Immature natural killer cell (primary cell): ENCODE data around the gene ADGRE3. TPM values are rescaled to one million over a fixed set of nuclear protein-coding genes. Genes with fewer than 3 reads are reported as not detected.

ENCODE experiments used
- DNase-seq, 3 donors: peaks; one replicate each; pipeline ENCODE4 v3.0.0; 2022; ENCODE audit warnings: mixed read lengths in 1 of 3
- H3K27ac Mint-ChIP-seq, 6 donors: one replicate each; pipeline ENCODE4 v1.8.0; 2020; ENCODE audit warnings: mixed read lengths in 6 of 6, mild to moderate bottlenecking in 5 of 6, inconsistent platforms in 4 of 6, moderate library complexity in 3 of 6
- H3K27me3 Mint-ChIP-seq, 3 donors: one replicate each; pipeline ENCODE4 v1.8.0; 2020 to 2021; ENCODE audit warnings: low read depth in 3 of 3, mild to moderate bottlenecking in 3 of 3, mixed read lengths in 3 of 3, moderate library complexity in 3 of 3, inconsistent platforms in 1 of 3
- H3K36me3 Mint-ChIP-seq, 3 donors: one replicate each; pipeline ENCODE4 v1.8.0; 2020; ENCODE audit warnings: mixed read lengths in 3 of 3, inconsistent platforms in 2 of 3, mild to moderate bottlenecking in 2 of 3
- H3K4me1 Mint-ChIP-seq, 2 donors: one replicate each; pipeline ENCODE4 v1.8.0; 2020; ENCODE audit warnings: inconsistent platforms in 2 of 2, mild to moderate bottlenecking in 2 of 2, mixed read lengths in 2 of 2, moderate library complexity in 1 of 2
- H3K4me3 Mint-ChIP-seq, 5 donors: one replicate each; pipeline ENCODE4 v1.8.0; 2020; ENCODE audit warnings: mild to moderate bottlenecking in 5 of 5, mixed read lengths in 5 of 5, inconsistent platforms in 3 of 5, moderate library complexity in 3 of 5
- H3K9me3 Mint-ChIP-seq, 6 donors: one replicate each; pipeline ENCODE4 v1.8.0; 2020; ENCODE audit warnings: mild to moderate bottlenecking in 6 of 6, mixed read lengths in 6 of 6, inconsistent platforms in 4 of 6, moderate library complexity in 3 of 6
- polyA plus RNA-seq, 3 donors: library from polyadenylated mRNA; unstranded; fragments of 300-500 nt; fragmentation: Illumina TruSeq; gene quantifications; one replicate each; pipeline ENCODE4 v1.2.3, GENCODE V29; 2021

ADGRE3 gene
- under 1 TPM in 1 of 3 donors, not detected in 2; 0.66 TPM for polyA plus RNA-seq

GRCh38 chr19:14674764-14675163 lies at the start of gene ADGRE3:
Gene ADGRE3, minus strand, starts transcription at chr19:14674844. Its CDS starts 74 bp downstream, at chr19:14674770.
- Mint-ChIP-seq H3K27me3 (peaks cover 2 to 20% (median 2%) of the 10 kb centered on the region in 3 donors), H3K4me3 (no peak within 1 kb of the TSS), H3K27ac (no peak within 1 kb of the TSS), H3K4me1 (peaks cover 0 to 1% of the 10 kb centered on the region in 2 donors), H3K36me3 (no peaks in the 10 kb centered on the region), H3K9me3 (peaks cover 0 to 6% (median 3%) of the 10 kb centered on the region in 6 donors)
- DNase-seq: no peak

- no peak overlapping the region for H3K4me3 Mint-ChIP-seq
- H3K36me3 Mint-ChIP-seq: peaks cover 61 to 78% (median 67%) of the 10 kb centered on the region in 3 donors
- peaks cover 54 to 93% (median 83%) of the 10 kb centered on the region in 6 donors for H3K9me3 Mint-ChIP-seq
Measured at GRCh38 chr19:14722127-14722526, 47.5 kb upstream of the ADGRE3 start.

GRCh38 chr19:14719162-14719561 lies 44.5 kb upstream of the ADGRE3 start:
- no peak for DNase-seq
- no peak overlapping the region for H3K4me3 Mint-ChIP-seq
- peaks cover 78 to 95% (median 91%) of the 10 kb centered on the region in 3 donors for H3K36me3 Mint-ChIP-seq
- H3K4me1 Mint-ChIP-seq: peaks cover 6 to 9% of the 10 kb centered on the region in 2 donors
- H3K27me3 Mint-ChIP-seq: peaks cover 0 to 5% (median 0%) of the 10 kb centered on the region in 3 donors
- H3K9me3 Mint-ChIP-seq: peaks cover 59 to 88% (median 73%) of the 10 kb centered on the region in 6 donors
- H3K27ac Mint-ChIP-seq: no peak overlapping the region

More at GRCh38 chr19:14722127-14722526, 47.5 kb upstream of the ADGRE3 start:
- peaks cover 0 to 6% (median 0%) of the 10 kb centered on the region in 3 donors for H3K27me3 Mint-ChIP-seq
- no peak for DNase-seq
- no peak overlapping the region for H3K27ac Mint-ChIP-seq
- H3K4me1 Mint-ChIP-seq: no peaks in the 10 kb centered on the region

DNA sequence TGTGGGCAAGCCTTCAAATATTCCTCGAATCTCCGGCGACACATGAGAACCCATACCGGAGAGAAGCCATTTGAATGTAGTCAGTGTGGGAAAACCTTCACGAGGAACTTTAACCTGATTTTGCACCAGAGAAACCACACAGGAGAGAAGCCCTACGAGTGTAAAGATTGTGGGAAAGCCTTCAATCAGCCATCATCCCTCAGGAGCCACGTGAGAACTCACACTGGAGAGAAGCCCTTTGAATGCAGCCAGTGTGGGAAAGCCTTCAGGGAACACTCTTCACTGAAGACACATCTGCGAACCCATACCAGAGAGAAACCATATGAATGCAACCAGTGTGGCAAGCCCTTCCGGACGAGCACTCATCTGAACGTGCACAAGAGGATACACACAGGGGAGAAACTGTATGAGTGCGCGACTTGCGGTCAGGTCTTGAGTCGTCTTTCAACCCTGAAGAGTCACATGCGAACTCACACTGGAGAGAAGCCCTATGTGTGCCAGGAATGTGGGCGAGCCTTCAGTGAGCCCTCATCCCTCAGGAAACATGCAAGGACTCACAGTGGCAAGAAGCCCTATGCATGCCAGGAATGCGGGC lies 44.0 kb upstream of the ADGRE3 start:
- peaks cover 8 to 9% of the 10 kb centered on the region in 2 donors for H3K4me1 Mint-ChIP-seq
- no peak for DNase-seq
- peaks cover 0 to 6% (median 0%) of the 10 kb centered on the region in 3 donors for H3K27me3 Mint-ChIP-seq
- H3K27ac Mint-ChIP-seq: no peak overlapping the region
- peaks cover 82 to 97% (median 96%) of the 10 kb centered on the region in 3 donors for H3K36me3 Mint-ChIP-seq
- H3K9me3 Mint-ChIP-seq: peaks cover 57 to 83% (median 72%) of the 10 kb centered on the region in 6 donors
- no peak overlapping the region for H3K4me3 Mint-ChIP-seq

DNA sequence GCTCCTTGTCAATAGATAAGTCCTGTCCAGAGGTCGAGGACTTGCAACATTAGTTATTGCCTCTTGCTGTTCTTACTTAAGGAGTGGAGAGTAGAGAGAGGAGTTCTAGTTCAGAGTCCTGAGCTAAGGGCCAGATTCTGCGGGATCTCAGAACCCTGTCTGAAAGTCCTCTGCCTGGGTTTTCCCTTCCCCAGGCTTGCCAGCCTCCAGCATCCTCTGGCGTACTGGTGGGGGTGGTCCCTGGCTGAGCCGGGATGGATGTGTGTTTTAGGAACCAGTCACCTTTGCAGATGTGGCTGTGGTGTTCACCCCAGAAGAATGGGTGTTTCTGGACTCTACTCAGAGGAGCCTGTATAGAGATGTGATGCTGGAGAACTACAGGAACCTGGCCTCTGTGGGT lies 41.2 kb upstream of the ADGRE3 start:
- Mint-ChIP-seq H3K9me3 (peaks cover 39 to 56% (median 48%) of the 10 kb centered on the region in 6 donors), H3K27me3 (peaks cover 0 to 6% (median 0%) of the 10 kb centered on the region in 3 donors), H3K4me3 (no peak overlapping the region), H3K4me1 (peaks cover 9 to 18% of the 10 kb centered on the region in 2 donors), H3K27ac (no peak overlapping the region), H3K36me3 (peaks cover 87 to 96% (median 88%) of the 10 kb centered on the region in 3 donors)
- DNase-seq: no peak

DNA sequence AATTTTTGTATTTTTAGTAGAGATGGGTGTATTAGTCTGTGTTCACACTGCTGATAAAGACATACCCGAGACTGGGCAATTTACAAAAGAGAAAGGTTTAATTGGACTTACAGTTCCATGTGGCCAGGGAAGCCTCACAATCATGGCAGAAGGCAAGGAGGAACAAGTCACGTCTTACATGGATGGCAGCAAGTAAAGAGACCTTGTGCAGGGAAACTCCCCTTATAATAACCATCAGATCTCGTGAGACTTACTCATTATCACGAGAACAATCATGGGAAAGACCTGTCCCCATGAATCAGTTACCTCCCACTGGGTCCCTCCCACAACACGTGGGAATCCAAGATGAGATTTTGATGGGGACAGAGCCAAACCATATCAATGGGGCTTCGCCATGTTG lies 29.8 kb upstream of the ADGRE3 start:
- H3K9me3 Mint-ChIP-seq: peaks cover 0 to 1% (median 0%) of the 10 kb centered on the region in 6 donors
- peak overlapping the region in 1 of 6 donors; percentile 12 for H3K27ac Mint-ChIP-seq
- DNase-seq: no peak
- peaks cover 0 to 5% (median 0%) of the 10 kb centered on the region in 3 donors for H3K27me3 Mint-ChIP-seq
- H3K4me3 Mint-ChIP-seq: no peak overlapping the region
- no peaks in the 10 kb centered on the region for H3K4me1 Mint-ChIP-seq
- H3K36me3 Mint-ChIP-seq: peaks cover 41 to 63% (median 44%) of the 10 kb centered on the region in 3 donors

- Mint-ChIP-seq H3K9me3 (peaks cover 0 to 1% (median 0%) of the 10 kb centered on the region in 6 donors), H3K4me3 (no peak overlapping the region), H3K27ac (no peak overlapping the region), H3K4me1 (no peaks in the 10 kb centered on the region), H3K36me3 (peaks cover 40 to 62% (median 43%) of the 10 kb centered on the region in 3 donors), H3K27me3 (peaks cover 0 to 5% (median 0%) of the 10 kb centered on the region in 3 donors)
- DNase-seq: no peak
Measured at GRCh38 chr19:14703833-14704232, 29.2 kb upstream of the ADGRE3 start.

- peaks cover 0 to 5% (median 0%) of the 10 kb centered on the region in 3 donors for H3K27me3 Mint-ChIP-seq
- H3K36me3 Mint-ChIP-seq: peaks cover 29 to 56% (median 36%) of the 10 kb centered on the region in 3 donors
- peaks cover 0 to 1% (median 0%) of the 10 kb centered on the region in 6 donors for H3K9me3 Mint-ChIP-seq
- peaks cover 0 to 3% of the 10 kb centered on the region in 2 donors for H3K4me1 Mint-ChIP-seq
- no peak overlapping the region for H3K4me3 Mint-ChIP-seq
- H3K27ac Mint-ChIP-seq: no peak overlapping the region
- no peak for DNase-seq
Measured at GRCh38 chr19:14700711-14701375, 26.2 kb upstream of the ADGRE3 start.

DNA sequence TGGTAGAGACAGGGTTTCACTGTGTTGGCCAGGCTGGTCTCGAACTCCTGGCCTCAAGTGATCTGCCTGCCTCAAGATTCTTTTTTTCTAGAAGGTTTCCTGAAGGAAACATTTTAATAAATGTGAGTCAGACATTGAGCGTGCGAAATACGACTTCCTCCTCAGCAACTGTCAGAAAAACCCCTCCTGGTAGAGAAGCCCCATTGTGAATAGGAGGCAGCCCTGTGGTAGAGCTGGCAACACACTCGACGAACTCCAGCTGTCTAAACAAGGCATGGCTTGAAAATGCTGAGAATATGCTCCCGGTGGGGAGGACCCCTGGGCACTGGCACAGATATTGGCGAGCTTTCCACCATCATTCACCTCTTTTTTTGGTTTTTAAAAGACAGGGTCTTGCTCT lies 25.0 kb upstream of the ADGRE3 start:
- Mint-ChIP-seq H3K9me3 (peaks cover 0 to 1% (median 0%) of the 10 kb centered on the region in 6 donors), H3K4me1 (peaks cover 0 to 3% of the 10 kb centered on the region in 2 donors), H3K4me3 (no peak overlapping the region), H3K36me3 (peaks cover 32 to 48% (median 36%) of the 10 kb centered on the region in 3 donors), H3K27ac (no peak overlapping the region), H3K27me3 (peaks cover 0 to 5% (median 0%) of the 10 kb centered on the region in 3 donors)
- DNase-seq: no peak

DNA sequence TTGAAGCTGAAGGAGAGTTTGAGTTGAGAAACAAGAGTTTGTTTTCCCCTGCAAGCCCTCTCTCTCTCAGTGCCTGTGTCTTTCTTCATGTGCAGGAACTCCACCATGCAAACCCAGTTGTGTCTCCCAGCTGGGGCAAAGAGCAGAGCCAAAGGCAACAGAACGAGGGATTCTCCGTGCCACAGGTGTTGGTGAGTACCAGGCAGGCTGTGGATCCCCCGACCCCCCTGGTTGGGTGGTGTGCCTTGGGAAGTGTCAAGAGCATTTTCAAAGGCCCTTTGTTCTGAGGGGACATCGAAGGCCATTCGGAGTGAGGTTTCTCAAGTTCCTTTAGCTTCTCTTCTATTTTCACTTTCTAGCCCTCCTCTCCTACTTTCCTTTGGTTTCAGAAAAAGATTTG lies 20.8 kb upstream of the ADGRE3 start:
- H3K4me3 Mint-ChIP-seq: no peak overlapping the region
- peaks cover 0 to under 1% (median 0%) of the 10 kb centered on the region in 3 donors for H3K27me3 Mint-ChIP-seq
- H3K36me3 Mint-ChIP-seq: peaks cover 16 to 24% (median 19%) of the 10 kb centered on the region in 3 donors
- no peaks in the 10 kb centered on the region for H3K9me3 Mint-ChIP-seq
- H3K27ac Mint-ChIP-seq: no peak overlapping the region
- peaks cover 12 to 15% of the 10 kb centered on the region in 2 donors for H3K4me1 Mint-ChIP-seq
- DNase-seq: no peak

DNA sequence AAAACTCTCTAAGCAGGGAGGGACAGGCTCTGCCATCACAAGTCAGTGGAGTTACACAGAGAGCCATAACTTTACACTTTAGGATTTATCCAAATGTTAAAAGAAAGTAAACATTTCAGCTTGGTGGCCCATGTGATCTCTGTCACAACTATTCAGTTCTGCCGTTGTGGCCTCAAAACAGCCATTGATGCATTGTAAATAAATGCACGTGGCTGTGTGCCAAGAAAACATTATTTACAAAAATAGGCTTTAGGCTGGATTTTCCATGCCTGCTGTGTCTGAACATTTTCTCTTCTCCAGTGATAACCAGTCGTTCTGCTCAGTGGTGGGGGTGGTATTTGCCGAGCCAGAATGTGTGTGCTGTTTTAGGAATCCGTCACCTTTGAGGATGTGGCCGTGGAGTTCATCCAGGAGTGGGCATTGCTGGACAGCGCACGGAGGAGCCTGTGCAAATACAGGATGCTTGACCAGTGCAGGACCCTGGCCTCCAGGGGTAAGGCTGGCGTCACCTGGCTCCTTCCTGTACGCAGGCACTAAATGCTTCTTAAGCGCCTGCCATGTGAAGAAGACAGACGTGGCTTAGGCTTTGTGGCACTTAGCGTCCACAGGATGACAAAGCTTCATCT lies 20.1 kb upstream of the ADGRE3 start:
- Mint-ChIP-seq H3K36me3 (peaks cover 15 to 20% (median 19%) of the 10 kb centered on the region in 3 donors), H3K27ac (no peak overlapping the region), H3K4me1 (peaks cover 16 to 20% of the 10 kb centered on the region in 2 donors), H3K9me3 (no peaks in the 10 kb centered on the region), H3K4me3 (no peak overlapping the region), H3K27me3 (peaks cover under 1 to 7% (median 1%) of the 10 kb centered on the region in 3 donors)
- DNase-seq: no peak

DNA sequence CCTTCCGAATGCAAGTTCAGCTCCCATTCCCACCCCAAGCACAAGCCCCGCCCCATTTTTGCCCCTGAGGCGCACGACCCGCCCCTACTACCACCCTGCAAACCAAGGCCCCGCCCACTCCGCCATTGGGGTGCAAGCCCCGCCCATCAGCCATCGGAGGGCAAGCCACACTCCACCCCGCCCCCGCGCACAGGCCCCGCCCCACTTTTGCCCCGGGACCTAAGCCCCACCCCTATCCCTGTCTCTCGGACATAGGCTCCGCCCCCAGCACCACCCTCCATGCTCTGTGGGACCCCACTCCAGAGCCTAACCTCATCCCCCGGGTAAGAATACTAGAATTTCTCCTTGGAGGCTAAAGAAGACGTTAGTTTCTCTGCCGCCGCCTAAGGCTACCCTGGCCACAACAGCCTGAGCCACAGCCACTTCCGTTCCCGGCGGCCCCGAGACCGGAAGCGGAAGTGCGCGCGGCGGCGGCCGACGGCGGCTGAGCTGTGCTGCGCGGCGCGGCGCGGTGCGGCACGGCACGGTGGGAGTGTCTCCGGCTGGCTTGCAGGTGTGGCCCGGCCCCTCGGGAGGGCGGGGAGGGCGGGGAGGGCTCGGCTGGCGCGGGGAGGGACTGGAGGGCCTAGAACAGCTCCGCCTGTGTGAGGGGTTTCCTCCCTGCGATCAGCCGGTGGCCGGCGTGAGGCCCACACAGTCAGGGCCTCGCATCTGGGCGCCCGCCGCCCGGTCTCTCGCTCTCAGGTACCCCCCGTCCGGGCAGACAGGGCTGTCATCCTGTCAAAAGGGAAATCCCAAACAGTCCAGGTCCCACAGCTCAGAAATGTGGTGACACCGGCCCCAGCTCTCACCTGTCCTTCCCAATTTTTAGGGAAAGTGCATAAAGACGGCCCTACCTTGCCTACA lies 15.2 kb upstream of the ADGRE3 start, which contains the start of gene ZNF333:
Gene ZNF333 (plus strand): TSS at position 451 of the 906 bp plus-strand sequence. CDS start 3,444 bp downstream, outside the sequence.
- peaks cover 6 to 10% (median 7%) of the 10 kb centered on the region in 3 donors for H3K27me3 Mint-ChIP-seq
- peak within 1 kb of the TSS; percentile 92 to 97 (median 95) for H3K4me3 Mint-ChIP-seq
- H3K27ac Mint-ChIP-seq: peak within 1 kb of the TSS; percentile 93 to 100 (median 99)
- H3K9me3 Mint-ChIP-seq: no peaks in the 10 kb centered on the region
- peak; percentile 95 to 98 (median 97) for DNase-seq
- peaks cover 20 to 30% of the 10 kb centered on the region in 2 donors for H3K4me1 Mint-ChIP-seq
- peaks cover 0 to 2% (median 0%) of the 10 kb centered on the region in 3 donors for H3K36me3 Mint-ChIP-seq

DNA sequence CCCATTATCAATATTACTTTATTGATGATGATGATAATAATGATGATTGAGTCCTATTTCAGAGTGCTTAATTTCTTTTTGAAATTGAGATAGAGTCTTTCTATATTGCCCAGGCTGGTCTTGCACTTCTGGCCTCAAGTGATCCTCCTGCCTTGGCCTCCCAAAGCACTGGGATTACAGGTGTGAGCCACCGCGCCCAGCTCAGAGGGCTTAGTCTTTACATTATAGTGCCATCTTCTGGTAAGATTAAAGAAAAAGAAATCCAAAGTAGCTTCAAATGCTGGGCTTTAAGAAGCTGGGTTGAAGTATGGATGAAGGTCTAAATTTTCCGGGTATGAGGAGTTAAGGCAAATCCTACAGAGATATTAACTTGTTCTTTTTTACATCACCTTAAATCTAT lies 11.8 kb upstream of the ADGRE3 start:
- peak overlapping the region in 2 of 6 donors; percentile 35 to 46 for H3K27ac Mint-ChIP-seq
- H3K27me3 Mint-ChIP-seq: peaks cover 6 to 10% (median 7%) of the 10 kb centered on the region in 3 donors
- DNase-seq: peak in 1 of 3 donors; percentile 25
- peaks cover 16 to 24% of the 10 kb centered on the region in 2 donors for H3K4me1 Mint-ChIP-seq
- H3K4me3 Mint-ChIP-seq: no peak overlapping the region
- H3K36me3 Mint-ChIP-seq: no peaks in the 10 kb centered on the region
- no peaks in the 10 kb centered on the region for H3K9me3 Mint-ChIP-seq
